HepG2 (cell line): ENCODE measurements around the gene PRM2. TPM values are rescaled to one million over a fixed set of nuclear protein-coding genes. Genes with fewer than 3 reads are reported as not detected.

Source experiments
- CHCHD3 ChIP-seq: sonication (generic); formaldehyde crosslinking; IDR thresholded peaks from 2 replicates; pipeline ENCODE4 v1.8.0; 2022; ENCODE audit warnings: mild to moderate bottlenecking, missing genetic modification reagents, moderate library complexity
- FOXP1 ChIP-seq, 2 experiments: fragments of 450-650 bp in 1 of 2; IDR thresholded peaks; 2 replicates each; pipeline ENCODE4 v1.6.1; 2017 to 2018; ENCODE audit warnings: antibody characterized with exemption in 1 of 2
- GZF1 ChIP-seq: sonication (generic); formaldehyde crosslinking; IDR thresholded peaks from 2 replicates; pipeline ENCODE4 v1.5.1; 2020; ENCODE audit warnings: mild to moderate bottlenecking, missing genetic modification reagents
- JDP2 ChIP-seq: sonication (generic); formaldehyde crosslinking; IDR thresholded peaks from 2 replicates; pipeline ENCODE4 v1.8.1; 2022; ENCODE audit warnings: missing genetic modification reagents, borderline replicate concordance
- KLF11 ChIP-seq: IDR thresholded peaks from 2 replicates; pipeline ENCODE4 v1.6.1; 2016; ENCODE audit warnings: missing compliant biosample characterization
- MAFG ChIP-seq: sonication (generic); formaldehyde crosslinking; IDR thresholded peaks from 2 replicates; pipeline ENCODE4 v1.5.1; 2020; ENCODE audit warnings: mild to moderate bottlenecking, missing genetic modification reagents
- MAFK ChIP-seq, 2 experiments: IDR thresholded peaks in 1 of 2; conservative IDR thresholded peaks in 1 of 2; 2 replicates each; pipeline ENCODE4 v1.6.1; 2011; ENCODE audit warnings: improper control_type of control experiment in 2 of 2, low read length in 2 of 2
- MEIS2 ChIP-seq: sonication (generic); formaldehyde crosslinking; IDR thresholded peaks from 2 replicates; pipeline ENCODE4 v1.9.0; 2021; ENCODE audit warnings: mild to moderate bottlenecking, missing genetic modification reagents
- NKX3-1 ChIP-seq: sonication (generic); formaldehyde crosslinking; IDR thresholded peaks from 2 replicates; pipeline ENCODE4 v1.5.0; 2020; ENCODE audit warnings: missing genetic modification reagents
- PCBP2 ChIP-seq: fragments of 200-400 bp; formaldehyde crosslinking; optimal IDR thresholded peaks from 2 replicates; pipeline ENCODE3; 2018; ENCODE audit warnings: low read length, low read depth; ENCODE audit not compliant: poor library complexity, severe bottlenecking
- RBFOX2 ChIP-seq: fragments of 200-400 bp; formaldehyde crosslinking; IDR thresholded peaks from 2 replicates; pipeline ENCODE4 v1.6.1; 2017; ENCODE audit warnings: low read depth, mild to moderate bottlenecking, low read length
- REPIN1 ChIP-seq: sonication (generic); formaldehyde crosslinking; IDR thresholded peaks from 2 replicates; pipeline ENCODE4 v1.8.0; 2022; ENCODE audit warnings: missing genetic modification reagents, low read depth, mild to moderate bottlenecking, borderline replicate concordance
- SKI ChIP-seq: fragments of 450-650 bp; IDR thresholded peaks from one replicate; pipeline ENCODE4 v1.6.1; 2018; ENCODE audit warnings: mild to moderate bottlenecking; ENCODE audit not compliant: partially characterized antibody
- SNRNP70 ChIP-seq: fragments of 200-400 bp; formaldehyde crosslinking; IDR thresholded peaks from 2 replicates; pipeline ENCODE4 v1.6.1; 2017; ENCODE audit warnings: mild to moderate bottlenecking, low read depth, low read length, moderate library complexity
- SP5 ChIP-seq: IDR thresholded peaks from 2 replicates; pipeline ENCODE4 v1.6.1; 2016; ENCODE audit warnings: low read depth, borderline replicate concordance
- ZBTB43 ChIP-seq: sonication (generic); formaldehyde crosslinking; conservative IDR thresholded peaks from 2 replicates; pipeline ENCODE4 v1.4.0; 2020; ENCODE audit warnings: missing genetic modification reagents
- ZNF235 ChIP-seq: sonication (generic); formaldehyde crosslinking; IDR thresholded peaks from 2 replicates; pipeline ENCODE4 v1.8.1; 2023; ENCODE audit warnings: mild to moderate bottlenecking, missing genetic modification reagents, borderline replicate concordance
- ZNF264 ChIP-seq: sonication (generic); formaldehyde crosslinking; IDR thresholded peaks from 2 replicates; pipeline ENCODE4 v1.4.0; 2020; ENCODE audit warnings: missing genetic modification reagents
- ZNF430 ChIP-seq: sonication (generic); formaldehyde crosslinking; IDR thresholded peaks from 2 replicates; pipeline ENCODE4 v1.9.0; 2021; ENCODE audit warnings: mild to moderate bottlenecking, missing genetic modification reagents
- ZNF468 ChIP-seq: sonication (generic); formaldehyde crosslinking; IDR thresholded peaks from 2 replicates; pipeline ENCODE4 v1.8.0; 2022; ENCODE audit warnings: mild to moderate bottlenecking, moderate library complexity, missing genetic modification reagents
- ZNF660 ChIP-seq: sonication (generic); formaldehyde crosslinking; IDR thresholded peaks from 2 replicates; pipeline ENCODE4 v1.5.1; 2020; ENCODE audit warnings: mild to moderate bottlenecking, low read depth, missing genetic modification reagents, borderline replicate concordance
- ZNF7 ChIP-seq: IDR thresholded peaks from 2 replicates; pipeline ENCODE4 v1.6.1; 2016; ENCODE audit warnings: missing biosample characterization, missing genetic modification reagents
- ZNF710 ChIP-seq: sonication (generic); formaldehyde crosslinking; IDR thresholded peaks from 2 replicates; pipeline ENCODE4 v1.5.0; 2020; ENCODE audit warnings: mild to moderate bottlenecking, missing genetic modification reagents, borderline replicate concordance
- ZNF749 ChIP-seq: sonication (generic); formaldehyde crosslinking; IDR thresholded peaks from 2 replicates; pipeline ENCODE4 v1.8.0; 2022; ENCODE audit warnings: mild to moderate bottlenecking, missing genetic modification reagents, moderate library complexity, borderline replicate concordance
- ZSCAN12 ChIP-seq: sonication (generic); formaldehyde crosslinking; IDR thresholded peaks from 2 replicates; pipeline ENCODE4 v1.9.0; 2021; ENCODE audit warnings: mild to moderate bottlenecking, missing genetic modification reagents
- ZSCAN9 ChIP-seq: IDR thresholded peaks from 2 replicates; pipeline ENCODE4 v1.6.1; 2016; ENCODE audit warnings: borderline replicate concordance
- polyA plus RNA-seq, 8 experiments: library from polyadenylated mRNA; depleted of rRNA in 3 of 8; stranded (reverse) in 7 of 8; unstranded in 1 of 8; fragments of >200 nt; fragmentation: Illumina TruSeq in 4 of 8; extraction: Trizol in 4 of 8; gene quantifications; 2 replicates each; pipeline versions ENCODE4 v1.2.1 to v1.2.3, GENCODE V29; 2011 to 2016; ENCODE audit warnings: low read depth in 4 of 8, missing spikeins in 1 of 8, mixed read lengths in 1 of 8; ENCODE audit not compliant: insufficient read depth in 1 of 8
- total RNA-seq, 5 experiments: library from RNA; depleted of rRNA; stranded (reverse); fragments of >200 nt; fragmentation: Illumina TruSeq; extraction: Trizol; gene quantifications; 2 replicates each; pipeline ENCODE4 v1.2.3, GENCODE V29; 2016; ENCODE audit warnings: low read depth in 1 of 5

The PRM2 gene
- total and polyA plus RNA-seq, 2 of the 13 experiments (the other 11 are each of a cell fraction or from before 2014, with no cell fraction given), result 0.54 TPM; not detected in 1

- TF ChIP-seq FOXP1 (IDR thresholded peaks at IDR 0.05) (no peak), FOXP1 (CRISPR knock-in tag; IDR thresholded peaks at IDR 0.05) (no peak; the same call in 1 of the 2 replicates), ZNF710 (0 out of 2 replicates have a peak, but pooled peaks have one; percentile 35), ZSCAN9 (CRISPR knock-in tag) (no peak), REPIN1 (CRISPR knock-in tag) (0 out of 2 replicates have a peak, but pooled peaks have one; percentile 47), ZNF430 (CRISPR knock-in tag) (0 out of 2 replicates have a peak, but pooled peaks have one; percentile 72), MEIS2 (CRISPR knock-in tag) (peak; percentile 62), KLF11 (CRISPR knock-in tag) (peak; percentile 56; the same call in 1 of the 2 replicates), ZNF749 (no peak), CHCHD3 (CRISPR knock-in tag) (no peak), ZNF7 (CRISPR knock-in tag) (no peak), GZF1 (CRISPR knock-in tag) (no peak; the same call in 1 of the 2 replicates), MAFG (no peak), ZNF660 (no peak), SKI (peak; percentile 76), MAFK (conservative IDR thresholded peaks at IDR 0.05 in 1 of 2, IDR thresholded peaks at IDR 0.05 in 1 of 2; ENCODE audit: low read length in 2 of 2) (no peak), ZSCAN12 (CRISPR knock-in tag) (no peak), SP5 (CRISPR knock-in tag) (peak; percentile 60), JDP2 (CRISPR knock-in tag) (no peak; the same call in 1 of the 2 replicates), SNRNP70 (no peak), RBFOX2 (peak; percentile 79), PCBP2 (no peak), ZNF235 (CRISPR knock-in tag) (peak; percentile 39; the same call in 1 of the 2 replicates), ZBTB43 (CRISPR knock-in tag) (peak; percentile 77; the same call in 1 of the 2 replicates), NKX3-1 (CRISPR knock-in tag) (no peak), ZNF264 (no peak; the same call in 1 of the 2 replicates), ZNF468 (0 out of 2 replicates have a peak, but pooled peaks have one; percentile 18)
Measured at GRCh38 chr16:11297492-11298142, 21.3 kb upstream of the PRM2 start (continued).
